GM23248 (cell line): ENCODE results near the gene SLCO6A1.

Experiments used
- EZH2 ChIP-seq: fragments of 200-600 bp; sonication (generic); IDR thresholded peaks from 2 replicates; pipeline ENCODE4 v1.6.1; 2018; ENCODE audit warnings: antibody characterized with exemption, mild to moderate bottlenecking; ENCODE audit not compliant: insufficient read depth, poor library complexity, severe bottlenecking
- EZH2phosphoT487 ChIP-seq: fragments of 200-600 bp; sonication (generic); IDR thresholded peaks from 2 replicates; pipeline ENCODE4 v1.6.1; 2018; ENCODE audit warnings: antibody characterized with exemption, moderate library complexity, mild to moderate bottlenecking, low read depth; ENCODE audit not compliant: insufficient read depth

GRCh38 chr5:102451082-102451481, 47.7 kb downstream of the SLCO6A1 start:
- no peak for TF ChIP-seq EZH2
- no peak for TF ChIP-seq EZH2phosphoT487
